ENCODE data around the gene TKTL1.

The TKTL1 gene

GRCh38 chrX:154363706-154364439 is 68.3 kb downstream of the TKTL1 start:
- no peak for DNase-seq

GRCh38 chrX:154365052-154365600 is 69.5 kb downstream of the TKTL1 start:
- DNase-seq, result no peak

GRCh38 chrX:154365997-154366665 is 70.5 kb downstream of the TKTL1 start:
- DNase-seq, result no peak

GRCh38 chrX:154366666-154367055 is 71.1 kb downstream of the TKTL1 start:
- DNase-seq, result no peak

GRCh38 chrX:154367474-154368308 is 72.1 kb downstream of the TKTL1 start:
- no peak for DNase-seq

- DNase-seq, result peak in 1 of 2 experiments; percentile 41
Observed at GRCh38 chrX:154368630-154369448, 73.2 kb downstream of the TKTL1 start.

- DNase-seq, result peak; percentile 57 to 82
Observed at GRCh38 chrX:154369449-154370299, 74.1 kb downstream of the TKTL1 start.

- peak in 1 of 2 experiments; percentile 58 for DNase-seq
Observed at GRCh38 chrX:154370300-154371016, 74.9 kb downstream of the TKTL1 start.

GRCh38 chrX:154371017-154371788 is 75.6 kb downstream of the TKTL1 start:
- DNase-seq, result peak; percentile 81 to 94

GRCh38 chrX:154371789-154372300 is 76.2 kb downstream of the TKTL1 start:
- DNase-seq, result peak in 1 of 2 experiments; percentile 27

GRCh38 chrX:154372612-154373022 is 77.0 kb downstream of the TKTL1 start:
- no peak for DNase-seq

GRCh38 chrX:154373340-154374306 is 78.0 kb downstream of the TKTL1 start:
- DNase-seq, result peak; percentile 38 to 76

- no peak for DNase-seq
Observed at GRCh38 chrX:154374313-154375155, 78.9 kb downstream of the TKTL1 start, which contains the start of gene FLNA. FLNA (minus strand) TSS chrX:154374634; CDS start chrX:154371245, 3,389 bp downstream.

- no peak for DNase-seq
Observed at GRCh38 chrX:154375156-154375504, 79.5 kb downstream of the TKTL1 start.

GRCh38 chrX:154376774-154377173 is 81.2 kb downstream of the TKTL1 start:
- DNase-seq, result peak in 1 of 2 experiments; percentile 27

GRCh38 chrX:154378059-154378798 is 82.6 kb downstream of the TKTL1 start:
- peak; percentile 52 to 80 for DNase-seq
